PFSK-1 (cell line): ENCODE results near the gene TTC24.

Source experiments
- FOXP2 ChIP-seq: optimal IDR thresholded peaks from 2 replicates; pipeline ENCODE3; 2011; ENCODE audit warnings: borderline replicate concordance, control low read depth, inconsistent platforms; ENCODE audit not compliant: insufficient read depth; ENCODE audit errors: extremely low read length, extremely low read depth
- POLR2AphosphoS5 ChIP-seq: IDR thresholded peaks from 2 replicates; pipeline ENCODE4 v1.6.1; 2012; ENCODE audit warnings: low read depth, mild to moderate bottlenecking, control low read depth, low read length, moderate library complexity
- REST ChIP-seq, 2 experiments: IDR thresholded peaks; 2 replicates each; pipeline versions ENCODE4 v1.6.1 to v1.8.0; 2011 to 2012; ENCODE audit warnings: low read depth in 2 of 2, low read length in 2 of 2, control low read depth in 1 of 2, inconsistent platforms in 1 of 2, mild to moderate bottlenecking in 1 of 2, moderate library complexity in 1 of 2; ENCODE audit not compliant: insufficient read depth in 1 of 2
- SIN3A ChIP-seq: IDR thresholded peaks from 2 replicates; pipeline ENCODE4 v1.6.1; 2012; ENCODE audit warnings: mild to moderate bottlenecking, low read length, moderate library complexity, borderline replicate concordance; ENCODE audit not compliant: insufficient read depth

- no peak for TF ChIP-seq REST (IDR thresholded peaks at IDR 0.05; ENCODE audit: insufficient read depth in 1 of 2, low read depth in 2 of 2, low read length in 2 of 2)
- TF ChIP-seq FOXP2 = no peak
- TF ChIP-seq POLR2AphosphoS5 = no peak
- no peak for TF ChIP-seq SIN3A
Observed at GRCh38 chr1:156615946-156616345, 36.4 kb downstream of the TTC24 start.
